Caco-2 (cell line): ENCODE measurements around the gene IQGAP3. TPM values are rescaled to one million over a fixed set of nuclear protein-coding genes. Genes with fewer than 3 reads are reported as not detected.

Source experiments
- BruUV-seq: library from RNA; stranded (reverse); fragments of 400-500 nt; replicated peaks from 2 replicates; lab custom pipeline; 2021; lab: Mats Ljungman, UMichigan
- CTCF ChIA-PET: fragments of 300-600 bp; sonication (Branson Sonifier 250); formaldehyde crosslinking; loops from one replicate; lab custom pipeline; 2022; ENCODE audit warnings: antibody characterized with exemption; lab: Charles Lee
- POLR2A ChIA-PET: fragments of 300-600 bp; sonication (Branson Sonifier 250); formaldehyde crosslinking; loops from one replicate; lab custom pipeline; 2022; ENCODE audit warnings: antibody characterized with exemption; lab: Charles Lee
- DNase-seq, 2 experiments: peaks; one replicate each; pipeline versions ENCODE4 v3.0.0 to v3.0.0-alpha.2; 2020 to 2022
- H3K27me3 ChIP-seq: replicated peaks from 2 replicates; pipeline ENCODE4 v1.6.0; 2011; ENCODE audit warnings: low read length; ENCODE audit not compliant: control insufficient read depth, insufficient read depth
- H3K36me3 ChIP-seq: 2 replicates; pipeline ENCODE4 v1.5.1; 2011; ENCODE audit warnings: low read length; ENCODE audit not compliant: control insufficient read depth, insufficient read depth
- H3K4me1 ChIP-seq: fragments of 250-450 bp; sonication (Bioruptor Pico); 2 replicates; pipeline ENCODE4 v1.5.1; 2020; ENCODE audit warnings: mild to moderate bottlenecking
- H3K4me3 ChIP-seq: 2 replicates; pipeline ENCODE4 v1.5.1; 2011; ENCODE audit warnings: low read depth, mild to moderate bottlenecking, control low read depth, low read length
- H3K9me3 ChIP-seq: fragments of 250-450 bp; sonication (Bioruptor Pico); 2 replicates; pipeline ENCODE4 v1.5.1; 2020; ENCODE audit warnings: mild to moderate bottlenecking, moderate library complexity
- H3K27ac Mint-ChIP-seq: one replicate; pipeline ENCODE4 v1.8.0; 2022; ENCODE audit warnings: mixed read lengths; ENCODE audit not compliant: unreplicated experiment
- H3K27me3 Mint-ChIP-seq: one replicate; pipeline ENCODE4 v1.8.0; 2022; ENCODE audit warnings: mixed read lengths; ENCODE audit not compliant: insufficient read depth, unreplicated experiment
- H3K36me3 Mint-ChIP-seq: one replicate; pipeline ENCODE4 v1.8.0; 2022; ENCODE audit warnings: mild to moderate bottlenecking, mixed read lengths; ENCODE audit not compliant: insufficient read depth, unreplicated experiment
- H3K4me1 Mint-ChIP-seq: one replicate; pipeline ENCODE4 v1.8.0; 2022; ENCODE audit warnings: low read depth, mixed read lengths; ENCODE audit not compliant: unreplicated experiment
- H3K4me3 Mint-ChIP-seq: one replicate; pipeline ENCODE4 v1.8.0; 2022; ENCODE audit warnings: mild to moderate bottlenecking, moderate library complexity, mixed read lengths; ENCODE audit not compliant: unreplicated experiment
- H3K9me3 Mint-ChIP-seq: one replicate; pipeline ENCODE4 v1.8.0; 2022; ENCODE audit warnings: mixed read lengths; ENCODE audit not compliant: unreplicated experiment
- CTCF ChIP-seq, 2 experiments: fragments of 200-600 bp in 1 of 2; IDR thresholded peaks; 1 replicate in 1 of 2; 2 replicates in 1 of 2; pipeline versions ENCODE4 v1.5.1 to v1.8.0; 2011 to 2022; ENCODE audit warnings: antibody characterized with exemption in 1 of 2, control low read depth in 1 of 2, inconsistent platforms in 1 of 2, low read depth in 1 of 2, low read length in 1 of 2, mild to moderate bottlenecking in 1 of 2, moderate library complexity in 1 of 2; ENCODE audit not compliant: insufficient read depth in 1 of 2, severe bottlenecking in 1 of 2, unreplicated experiment in 1 of 2
- intact Hi-C: fragments of 100-400 bp; cut with micrococcal nuclease; formaldehyde crosslinking; loops from one replicate; pipeline ENCODE4 v1.10.0; 2022; ENCODE audit not compliant: unreplicated experiment
- total RNA-seq: library from RNA; stranded (reverse); gene quantifications from 2 replicates; pipeline ENCODE4 v1.2.3, GENCODE V29; 2022

IQGAP3 gene
- total RNA-seq, 1 experiment from 2014 or later: 37.6 TPM

GRCh38 chr1:156538711-156539440 lies 33.5 kb downstream of the IQGAP3 start:
- no peaks in the 10 kb centered on the region; the same call in 1 of the 2 replicates for H3K36me3 ChIP-seq
- BruUV-seq: no TSS peak

GRCh38 chr1:156537027-156537426 lies 35.3 kb downstream of the IQGAP3 start:
- DNase-seq: no peak
- H3K36me3 ChIP-seq: no peaks in the 10 kb centered on the region; the same call in 1 of the 2 replicates
- intact Hi-C loops: no loop called here
- TF ChIP-seq CTCF (IDR thresholded peaks at IDR 0.05; ENCODE audit: insufficient read depth in 1 of 2, low read depth in 1 of 2, low read length in 1 of 2, severe bottlenecking in 1 of 2, unreplicated experiment in 1 of 2): no peak
- H3K9me3 Mint-ChIP-seq: no peaks in the 10 kb centered on the region
- H3K36me3 Mint-ChIP-seq: peaks cover 42% of the 10 kb centered on the region
- no peaks in the 10 kb centered on the region for H3K4me1 Mint-ChIP-seq
- H3K27me3 ChIP-seq: no peaks in the 10 kb centered on the region
- no TSS peak for BruUV-seq
- ChIA-PET CTCF (no interaction called here), POLR2A (no interaction called here)
- no peaks in the 10 kb centered on the region for H3K9me3 ChIP-seq
- H3K27me3 Mint-ChIP-seq: no peaks in the 10 kb centered on the region
- H3K27ac Mint-ChIP-seq: no peak overlapping the region
- no peaks in the 10 kb centered on the region for H3K4me1 ChIP-seq
- no peak overlapping the region for H3K4me3 Mint-ChIP-seq
- H3K4me3 ChIP-seq: no peak overlapping the region

More at GRCh38 chr1:156538711-156539440, 33.5 kb downstream of the IQGAP3 start:
- Mint-ChIP-seq H3K9me3 (no peaks in the 10 kb centered on the region), H3K27me3 (no peaks in the 10 kb centered on the region), H3K4me3 (no peak overlapping the region), H3K4me1 (peaks cover 11% of the 10 kb centered on the region), H3K27ac (no peak overlapping the region), H3K36me3 (peaks cover 45% of the 10 kb centered on the region)
- Histone ChIP-seq H3K4me1 (peaks cover 5% of the 10 kb centered on the region; the same call in 1 of the 2 replicates), H3K27me3 (no peaks in the 10 kb centered on the region), H3K9me3 (no peaks in the 10 kb centered on the region), H3K4me3 (no peak overlapping the region)
- TF ChIP-seq CTCF (IDR thresholded peaks at IDR 0.05; ENCODE audit: insufficient read depth in 1 of 2, low read depth in 1 of 2, low read length in 1 of 2, severe bottlenecking in 1 of 2, unreplicated experiment in 1 of 2): no peak
- POLR2A ChIA-PET: no interaction called here
- CTCF ChIA-PET: no interaction called here
- DNase-seq: no peak
- intact Hi-C loops: no loop called here

- TF ChIP-seq CTCF (IDR thresholded peaks at IDR 0.05; ENCODE audit: insufficient read depth in 1 of 2, low read depth in 1 of 2, low read length in 1 of 2, severe bottlenecking in 1 of 2, unreplicated experiment in 1 of 2): no peak
- no peaks in the 10 kb centered on the region; the same call in 1 of the 2 replicates for H3K36me3 ChIP-seq
- no peaks in the 10 kb centered on the region for H3K27me3 Mint-ChIP-seq
Measured at GRCh38 chr1:156534424-156535060, 37.8 kb downstream of the IQGAP3 start.

More at GRCh38 chr1:156534424-156535060, 37.8 kb downstream of the IQGAP3 start:
- Histone ChIP-seq H3K27me3 (no peaks in the 10 kb centered on the region), H3K9me3 (no peaks in the 10 kb centered on the region), H3K4me3 (no peak overlapping the region), H3K4me1 (no peaks in the 10 kb centered on the region)
- BruUV-seq: no TSS peak
- Mint-ChIP-seq H3K27ac (no peak overlapping the region), H3K4me1 (no peaks in the 10 kb centered on the region), H3K4me3 (no peak overlapping the region), H3K36me3 (peaks cover 42% of the 10 kb centered on the region), H3K9me3 (no peaks in the 10 kb centered on the region)
- intact Hi-C loops: no loop called here
- ChIA-PET POLR2A (no interaction called here), CTCF (no interaction called here)
- no peak for DNase-seq
